ENCODE data around the gene KIF16B. TPM values are rescaled to one million over a fixed set of nuclear protein-coding genes. Genes with fewer than 3 reads are reported as not detected.
A peak's percentile ranks its signal among the peaks of the same experiment; 100 is the strongest.

KIF16B gene
- total RNA-seq, 1 donor from 2014 or later: 18.4 TPM

- DNase-seq (ENCODE audit: missing footprints) (no peak), ATAC-seq (no peak)
- intact Hi-C loops (cut with DNase I): no loop called here
Measured at GRCh38 chr20:16563066-16563806, 10.0 kb downstream of the KIF16B start.

DNA sequence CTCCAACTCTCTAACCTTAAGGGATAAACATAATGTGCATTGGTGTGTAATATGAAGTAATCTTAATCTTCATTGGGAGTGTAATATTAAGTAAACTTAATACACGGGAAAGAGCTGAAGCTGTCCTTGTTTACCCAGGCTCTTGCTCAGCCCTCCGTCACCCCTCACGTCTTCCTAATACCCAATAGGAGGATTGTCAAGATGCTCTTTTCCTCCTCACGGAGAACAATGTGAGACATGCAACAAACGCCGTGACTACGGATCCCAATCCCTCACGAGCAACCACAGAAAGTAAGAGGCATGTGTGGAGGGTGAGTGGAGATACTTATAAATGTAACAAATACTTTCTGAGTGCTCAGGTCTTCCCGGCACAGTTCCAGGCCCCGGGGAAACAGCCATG, 11.0 kb downstream of the KIF16B start:
- DNase-seq (ENCODE audit: missing footprints): no peak
- ATAC-seq: no peak
- intact Hi-C loops (cut with DNase I): no loop called here

DNA sequence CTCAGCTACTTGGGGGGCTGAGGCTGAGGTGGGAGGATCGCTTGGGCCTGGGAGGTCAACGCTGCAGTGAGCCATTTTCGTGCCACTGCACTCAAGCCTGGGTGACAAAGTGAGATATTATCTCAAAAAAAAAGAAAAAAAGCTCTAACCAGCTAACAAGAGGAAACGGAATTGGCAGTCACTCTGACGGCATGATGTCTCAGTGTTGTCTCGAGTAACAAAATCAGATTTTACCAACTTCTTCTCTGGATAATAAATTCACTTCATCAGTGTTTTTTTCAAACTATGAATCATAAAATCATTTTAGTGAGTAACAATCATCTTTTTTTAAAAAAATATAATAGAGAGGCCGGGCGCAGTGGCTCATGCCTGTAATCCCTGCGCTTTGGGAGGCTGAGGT, 12.6 kb downstream of the KIF16B start:
- intact Hi-C loops (cut with DNase I): no loop called here
- DNase-seq (ENCODE audit: missing footprints) (no peak), ATAC-seq (no peak)

DNA sequence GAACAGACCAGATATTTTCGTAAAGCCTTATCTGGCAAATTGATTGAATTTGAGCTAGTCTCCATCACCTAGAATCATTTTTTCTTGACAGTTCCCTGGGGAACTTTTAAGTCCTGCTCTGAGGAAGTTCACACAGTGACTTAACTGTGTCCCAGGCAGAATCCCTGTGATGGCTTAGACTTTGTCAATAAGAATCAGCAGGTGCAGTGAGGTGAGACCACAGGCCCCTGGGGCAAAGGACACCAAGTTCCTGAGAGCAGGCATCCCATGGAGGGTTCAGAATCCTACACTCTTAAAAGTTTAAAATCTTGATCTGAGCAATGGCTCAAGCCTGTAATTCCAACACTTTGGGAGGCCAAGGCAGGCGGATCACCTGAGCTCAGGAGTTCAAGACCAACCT, 13.0 kb downstream of the KIF16B start:
- DNase-seq (ENCODE audit: missing footprints) (peak; percentile 4), ATAC-seq (no peak)
- intact Hi-C loops (cut with DNase I): no loop called here

DNA sequence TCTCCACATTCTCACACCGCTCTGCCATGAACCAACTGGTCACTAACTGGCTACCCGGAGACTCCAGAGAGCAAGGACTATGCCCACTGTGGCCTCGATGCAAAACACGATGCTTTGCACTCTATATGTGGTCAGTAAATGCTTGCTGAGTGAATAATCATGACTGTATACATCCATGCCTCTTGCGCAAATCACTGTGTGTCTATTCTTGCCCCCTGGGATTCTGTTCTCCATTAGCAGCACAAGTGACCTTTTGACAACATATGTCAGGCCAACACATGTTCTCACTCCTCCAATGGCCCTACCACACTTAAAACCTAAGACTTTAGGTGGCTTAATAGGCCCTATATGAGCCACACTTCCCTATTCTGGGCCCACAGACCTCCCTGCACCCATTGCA, 16.9 kb downstream of the KIF16B start:
- ATAC-seq (no peak), DNase-seq (ENCODE audit: missing footprints) (no peak)
- intact Hi-C loops (cut with DNase I): no loop called here

- ATAC-seq: no peak
- intact Hi-C loops (cut with DNase I): no loop called here
- no peak for DNase-seq (ENCODE audit: missing footprints)
Measured at GRCh38 chr20:16555754-16556153, 17.5 kb downstream of the KIF16B start.

GRCh38 chr20:16554766-16555543, 18.3 kb downstream of the KIF16B start:
- DNase-seq (ENCODE audit: missing footprints): no peak
- intact Hi-C loops (cut with DNase I): no loop called here
- no peak for ATAC-seq

DNA sequence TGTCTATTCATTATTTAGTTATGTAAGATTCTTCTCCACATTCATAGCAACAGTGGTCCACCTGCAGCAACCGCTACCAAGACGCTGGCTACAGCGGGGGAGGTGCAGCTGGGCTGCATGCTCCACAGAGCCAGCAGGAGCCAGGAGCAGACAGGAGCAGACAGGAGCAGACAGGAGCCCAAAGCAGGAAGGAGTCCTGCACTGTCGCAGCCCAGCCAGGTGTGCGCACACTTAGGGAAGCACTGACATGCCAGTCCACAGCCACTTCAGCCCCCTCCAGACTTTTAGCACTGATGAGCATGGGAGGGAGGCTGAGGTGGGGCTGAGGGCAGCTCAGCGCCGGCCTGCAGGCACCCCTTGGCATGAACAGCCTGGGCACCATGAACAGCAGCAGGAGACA, 19.6 kb downstream of the KIF16B start:
- intact Hi-C loops (cut with DNase I): no loop called here
- ATAC-seq: no peak
- DNase-seq (ENCODE audit: missing footprints): no peak

GRCh38 chr20:16553101-16553500, 20.1 kb downstream of the KIF16B start:
- intact Hi-C loops (cut with DNase I): no loop called here
- no peak for DNase-seq (ENCODE audit: missing footprints)
- no peak for ATAC-seq

GRCh38 chr20:16552015-16552414, 21.2 kb downstream of the KIF16B start:
- DNase-seq (ENCODE audit: missing footprints) (no peak), ATAC-seq (peak; percentile 12)
- intact Hi-C loops (cut with DNase I): no loop called here

DNA sequence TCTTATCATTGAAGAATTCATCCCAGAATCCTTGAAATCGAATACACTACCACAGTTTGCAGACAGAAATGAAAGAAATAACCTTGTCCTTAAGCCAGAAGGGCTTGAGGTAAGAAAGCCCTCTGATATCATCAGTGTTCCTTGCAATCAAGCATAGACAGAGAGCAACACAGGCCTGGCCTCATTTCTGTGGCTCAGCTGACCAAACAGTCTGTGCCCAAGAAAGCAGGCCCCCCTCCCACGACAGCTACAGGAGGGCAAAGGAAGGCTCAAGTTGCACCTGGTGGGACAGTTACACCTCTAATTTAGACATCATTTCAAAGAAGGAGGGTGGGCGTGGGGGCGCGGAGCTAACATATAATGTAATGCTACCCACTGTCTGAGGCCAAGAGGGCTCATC, 21.6 kb downstream of the KIF16B start:
- intact Hi-C loops (cut with DNase I): no loop called here
- no peak for DNase-seq (ENCODE audit: missing footprints)
- no peak for ATAC-seq

GRCh38 chr20:16548068-16548672, 25.1 kb downstream of the KIF16B start:
- ATAC-seq: no peak
- intact Hi-C loops (cut with DNase I): no loop called here
- no peak for DNase-seq (ENCODE audit: missing footprints)

GRCh38 chr20:16544949-16545348, 28.3 kb downstream of the KIF16B start:
- DNase-seq (ENCODE audit: missing footprints) (no peak), ATAC-seq (no peak)
- intact Hi-C loops (cut with DNase I): no loop called here

DNA sequence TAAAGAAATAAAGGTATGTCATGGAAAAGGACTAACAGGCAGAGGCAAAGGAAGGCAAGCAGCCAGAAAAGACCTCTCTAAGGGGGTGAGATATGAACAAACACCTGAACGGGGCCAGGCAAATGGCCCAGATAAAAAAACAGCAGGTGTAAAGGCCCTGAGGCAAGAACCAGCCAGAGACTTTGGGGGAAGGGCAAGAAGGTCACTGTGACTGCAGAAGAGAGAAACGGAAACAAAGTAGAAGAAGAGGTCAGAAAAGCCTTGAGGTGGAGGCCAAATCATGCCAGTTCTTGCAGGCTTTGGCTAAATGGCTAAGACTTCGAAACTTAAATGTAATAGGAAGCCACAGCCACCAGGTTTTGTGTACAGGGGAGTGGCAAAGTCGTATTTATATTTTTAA, 30.8 kb downstream of the KIF16B start:
- intact Hi-C loops (cut with DNase I): no loop called here
- DNase-seq (ENCODE audit: missing footprints) (no peak), ATAC-seq (no peak)

- no peak for ATAC-seq
- intact Hi-C loops (cut with DNase I): no loop called here
- no peak for DNase-seq (ENCODE audit: missing footprints)
Measured at GRCh38 chr20:16541878-16542277, 31.4 kb downstream of the KIF16B start.

DNA sequence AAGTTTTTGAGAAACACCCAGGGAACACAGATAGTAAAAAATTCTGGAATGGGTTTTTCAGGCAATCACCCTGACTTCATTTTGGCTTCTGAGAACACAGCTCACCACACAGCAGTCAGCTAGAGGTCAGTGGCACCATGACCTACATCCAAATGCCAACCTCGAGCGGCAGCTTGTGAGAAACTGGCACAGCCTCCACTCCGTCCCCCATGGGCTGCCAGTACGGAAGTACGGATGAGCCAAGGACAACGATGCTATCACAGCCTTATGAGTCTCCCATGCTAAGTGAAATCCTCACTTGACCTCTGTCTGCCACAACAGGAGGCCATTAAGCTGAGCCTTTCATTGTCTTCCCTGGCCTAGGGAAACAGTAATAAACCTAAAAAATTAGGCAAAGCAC, 32.0 kb downstream of the KIF16B start:
- DNase-seq (ENCODE audit: missing footprints) (peak; percentile 75), ATAC-seq (peak; percentile 96)
- intact Hi-C loops (cut with DNase I): no loop called here

GRCh38 chr20:16539280-16540021, 33.8 kb downstream of the KIF16B start:
- intact Hi-C loops (cut with DNase I): no loop called here
- ATAC-seq: no peak

GRCh38 chr20:16538779-16539178, 34.5 kb downstream of the KIF16B start:
- DNase-seq (ENCODE audit: missing footprints): no peak
- no peak for ATAC-seq
- intact Hi-C loops (cut with DNase I): no loop called here

More at GRCh38 chr20:16539280-16540021, 33.8 kb downstream of the KIF16B start:
- DNase-seq (ENCODE audit: missing footprints): no peak

DNA sequence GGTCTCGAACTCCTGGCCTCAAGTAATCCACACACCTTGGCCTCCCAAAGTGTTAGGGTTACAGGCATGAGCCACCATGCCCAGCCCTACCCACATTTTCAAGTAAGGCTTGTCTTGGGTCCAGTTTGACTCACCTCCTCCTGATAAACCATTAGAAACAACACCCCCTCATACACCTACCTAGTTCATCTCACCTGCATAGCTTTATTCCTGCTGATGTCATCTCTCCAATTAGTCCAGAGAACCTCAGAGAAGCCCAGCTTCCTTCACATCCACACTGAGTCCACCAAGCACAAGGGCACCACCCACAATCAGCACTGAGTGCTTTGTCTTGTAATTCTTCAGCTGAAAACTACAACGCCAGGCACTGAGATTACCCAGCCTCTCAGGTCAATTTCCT, 35.3 kb downstream of the KIF16B start:
- ATAC-seq: no peak
- no peak for DNase-seq (ENCODE audit: missing footprints)
- intact Hi-C loops (cut with DNase I): no loop called here

Measured in Right ventricle myocardium inferior (tissue), 1 donor.